ENCODE data around the gene CFAP90. TPM values are rescaled to one million over a fixed set of nuclear protein-coding genes. Genes with fewer than 3 reads are reported as not detected.

Gene CFAP90
- total RNA-seq, 2 donors from 2014 or later: 0.80 to 0.88 TPM

GRCh38 chr5:7816535-7816901, 34.4 kb downstream of the CFAP90 start:
- Histone ChIP-seq H3K9ac (ENCODE audit: extremely low read depth, low read length, poor library complexity, severe bottlenecking) (no peak overlapping the region), H3K4me1 (ENCODE audit: control insufficient read depth, insufficient read depth, low read length) (peaks cover 7% of the 10 kb centered on the region), H3K36me3 (ENCODE audit: control insufficient read depth, insufficient read depth, low read length) (peaks cover 18% of the 10 kb centered on the region), H3K27ac (ENCODE audit: low read depth, low read length) (no peak overlapping the region), H3K9me3 (ENCODE audit: control insufficient read depth, low read length) (no peaks in the 10 kb centered on the region), H3K4me3 (ENCODE audit: low read length) (no peak overlapping the region), H3K27me3 (ENCODE audit: control insufficient read depth, insufficient read depth, low read length, poor library complexity, severe bottlenecking) (peaks cover 34% of the 10 kb centered on the region)
- Mint-ChIP-seq H3K9me3 (no peaks in the 10 kb centered on the region), H3K36me3 (ENCODE audit: low read depth) (peaks cover 25% of the 10 kb centered on the region), H3K4me3 (no peak overlapping the region), H3K27me3 (ENCODE audit: insufficient read depth) (peaks cover 16% of the 10 kb centered on the region), H3K27ac (no peak overlapping the region), H3K4me1 (peaks cover 10% of the 10 kb centered on the region)
- TF ChIP-seq CTCF (conservative IDR thresholded peaks at IDR 0.05): no peak
- 63 to 77% methylated on average over 3 to 9 of the region's 9 CpGs for WGBS, 2 experiments (ENCODE audit: insufficient coverage in 1 of 2, insufficient read length in 1 of 2)
- no peak for DNase-seq

DNA sequence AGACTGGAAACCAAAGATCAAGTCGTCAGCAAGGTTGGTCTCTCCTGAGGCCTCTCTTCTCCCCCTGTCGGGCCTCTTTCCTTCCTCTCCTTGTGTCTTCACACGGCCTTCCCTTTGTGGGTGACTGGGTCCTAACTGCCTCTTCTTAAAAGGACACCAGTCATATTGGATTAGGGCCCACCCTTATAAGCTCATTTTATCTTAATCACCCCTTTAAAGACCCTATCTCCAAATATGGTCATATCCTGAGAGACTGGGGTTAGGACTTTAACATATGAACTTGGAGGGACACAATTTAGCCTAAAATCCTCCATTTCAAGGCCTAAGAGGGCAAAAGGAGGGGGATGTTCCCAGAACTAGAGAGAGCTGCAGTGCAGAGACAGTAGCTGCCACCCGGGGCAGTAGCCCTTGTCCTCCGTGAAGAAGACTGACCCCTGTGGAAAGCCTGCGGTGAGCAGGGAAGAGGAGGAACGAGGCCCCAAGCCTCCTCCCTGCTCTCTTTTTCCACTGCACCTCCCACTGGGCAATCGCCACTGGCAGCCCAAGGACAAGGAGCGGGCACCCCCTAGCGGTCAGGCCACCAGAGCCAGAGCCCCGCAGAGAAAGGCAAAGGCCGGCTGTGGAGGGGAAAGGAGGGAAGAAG, 34.9 kb downstream of the CFAP90 start:
- no peak overlapping the region for H3K9ac ChIP-seq (ENCODE audit: extremely low read depth, low read length, poor library complexity, severe bottlenecking)
- H3K36me3 Mint-ChIP-seq (ENCODE audit: low read depth): peaks cover 25% of the 10 kb centered on the region
- TF ChIP-seq CTCF (conservative IDR thresholded peaks at IDR 0.05): peak; percentile 95
- no peaks in the 10 kb centered on the region for H3K9me3 ChIP-seq (ENCODE audit: control insufficient read depth, low read length)
- H3K36me3 ChIP-seq (ENCODE audit: control insufficient read depth, insufficient read depth, low read length): peaks cover 16% of the 10 kb centered on the region
- H3K4me1 Mint-ChIP-seq: peaks cover 10% of the 10 kb centered on the region
- H3K27me3 ChIP-seq (ENCODE audit: control insufficient read depth, insufficient read depth, low read length, poor library complexity, severe bottlenecking): peaks cover 34% of the 10 kb centered on the region
- H3K27ac Mint-ChIP-seq: peak overlapping the region; percentile 18
- H3K4me3 ChIP-seq (ENCODE audit: low read length): no peak overlapping the region
- H3K4me3 Mint-ChIP-seq: no peak overlapping the region
- no peaks in the 10 kb centered on the region for H3K9me3 Mint-ChIP-seq
- whole genome bisulfite sequencing, 2 experiments (ENCODE audit: insufficient coverage in 1 of 2, insufficient read length in 1 of 2): 30 to 38% methylated on average over 6 to 12 of the region's 12 CpGs
- peak; percentile 99 for DNase-seq
- no peak overlapping the region for H3K27ac ChIP-seq (ENCODE audit: low read depth, low read length)
- peaks cover 7% of the 10 kb centered on the region for H3K4me1 ChIP-seq (ENCODE audit: control insufficient read depth, insufficient read depth, low read length)
- peaks cover 16% of the 10 kb centered on the region for H3K27me3 Mint-ChIP-seq (ENCODE audit: insufficient read depth)

DNA sequence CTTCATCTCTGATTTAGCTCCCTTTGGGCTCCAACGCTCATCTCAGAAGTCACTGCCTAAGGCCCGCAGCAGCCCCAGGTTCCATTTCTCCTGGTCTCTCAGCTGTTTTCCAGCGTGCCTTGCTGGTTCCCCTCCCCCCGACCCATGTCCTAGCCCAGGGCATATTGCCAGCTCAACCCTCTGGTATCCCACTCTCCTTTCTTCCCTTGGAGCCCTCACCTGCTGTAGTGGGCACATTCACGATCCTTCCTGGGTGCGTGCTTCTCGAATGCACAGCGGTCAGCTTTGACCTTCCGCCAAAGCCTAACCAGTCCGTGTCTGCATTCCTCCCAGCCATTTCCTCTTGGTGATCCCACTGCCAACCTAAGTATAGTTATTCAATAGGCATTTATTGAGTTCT, 36.1 kb downstream of the CFAP90 start:
- Histone ChIP-seq H3K27me3 (ENCODE audit: control insufficient read depth, insufficient read depth, low read length, poor library complexity, severe bottlenecking) (peaks cover 34% of the 10 kb centered on the region), H3K36me3 (ENCODE audit: control insufficient read depth, insufficient read depth, low read length) (peaks cover 15% of the 10 kb centered on the region), H3K9me3 (ENCODE audit: control insufficient read depth, low read length) (no peaks in the 10 kb centered on the region), H3K27ac (ENCODE audit: low read depth, low read length) (no peak overlapping the region), H3K4me3 (ENCODE audit: low read length) (no peak overlapping the region), H3K4me1 (ENCODE audit: control insufficient read depth, insufficient read depth, low read length) (peaks cover 7% of the 10 kb centered on the region), H3K9ac (ENCODE audit: extremely low read depth, low read length, poor library complexity, severe bottlenecking) (no peak overlapping the region)
- H3K27ac Mint-ChIP-seq: no peak overlapping the region
- 95 to 97% methylated on average over 6 to 10 of the region's 10 CpGs for WGBS, 2 experiments (ENCODE audit: insufficient coverage in 1 of 2, insufficient read length in 1 of 2)
- H3K27me3 Mint-ChIP-seq (ENCODE audit: insufficient read depth): peaks cover 16% of the 10 kb centered on the region
- peaks cover 10% of the 10 kb centered on the region for H3K4me1 Mint-ChIP-seq
- no peak for DNase-seq
- peaks cover 23% of the 10 kb centered on the region for H3K36me3 Mint-ChIP-seq (ENCODE audit: low read depth)
- no peak overlapping the region for H3K4me3 Mint-ChIP-seq
- TF ChIP-seq CTCF (conservative IDR thresholded peaks at IDR 0.05): no peak
- no peaks in the 10 kb centered on the region for H3K9me3 Mint-ChIP-seq
